GM21526 (cell line): ENCODE results near the gene MTURN.

Experiments used
- ATAC-seq: cut with Tn5 transposase; IDR thresholded peaks from one replicate; pipeline ENCODE4 v1.9.1; 2021; ENCODE audit warnings: moderate library complexity; ENCODE audit not compliant: unreplicated experiment, low FRiP score

The MTURN gene

DNA sequence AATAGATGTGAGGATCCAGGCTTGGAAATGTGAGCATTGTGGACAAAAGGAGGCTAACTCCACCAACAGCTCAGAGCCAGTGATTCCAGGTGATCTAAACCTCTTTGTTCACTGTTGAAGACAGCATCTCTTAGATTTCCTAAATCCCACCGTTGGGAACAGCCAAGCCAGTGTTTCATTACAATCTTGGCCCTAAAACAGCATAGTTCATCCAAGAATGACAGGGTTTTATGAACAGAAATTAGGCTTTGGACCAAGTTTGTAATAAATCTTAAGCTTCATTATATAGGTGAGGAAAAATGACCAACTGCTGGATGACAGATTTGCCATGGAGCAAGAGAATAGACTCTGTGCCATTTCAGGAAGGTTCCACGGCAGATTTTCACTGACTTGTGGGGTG, 65.8 kb downstream of the MTURN start:
- no peak for ATAC-seq

DNA sequence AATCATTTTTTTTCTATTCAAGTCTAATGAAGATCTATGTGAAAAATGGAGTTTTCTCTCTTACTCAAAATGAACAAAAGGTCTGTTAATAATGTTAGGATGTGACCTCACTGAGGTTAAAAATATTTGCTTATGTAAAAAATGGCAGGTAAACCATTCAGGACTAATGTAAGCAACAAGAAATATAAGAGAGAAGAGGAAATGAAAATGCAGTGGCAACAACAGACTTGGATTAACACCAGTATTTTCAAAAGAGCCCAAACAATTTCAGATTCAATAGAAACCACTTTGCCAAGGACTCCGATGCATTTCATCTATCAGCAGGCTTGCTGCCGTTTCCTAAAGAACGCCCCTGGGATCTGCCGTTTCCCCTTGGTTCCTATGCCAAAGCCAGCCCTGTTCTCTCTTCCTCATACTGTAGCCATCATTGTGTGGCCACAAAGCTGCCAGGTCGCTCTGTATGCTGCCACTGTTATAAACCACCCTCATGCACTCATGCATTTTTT, 66.4 kb downstream of the MTURN start:
- peak; percentile 74 for ATAC-seq

DNA sequence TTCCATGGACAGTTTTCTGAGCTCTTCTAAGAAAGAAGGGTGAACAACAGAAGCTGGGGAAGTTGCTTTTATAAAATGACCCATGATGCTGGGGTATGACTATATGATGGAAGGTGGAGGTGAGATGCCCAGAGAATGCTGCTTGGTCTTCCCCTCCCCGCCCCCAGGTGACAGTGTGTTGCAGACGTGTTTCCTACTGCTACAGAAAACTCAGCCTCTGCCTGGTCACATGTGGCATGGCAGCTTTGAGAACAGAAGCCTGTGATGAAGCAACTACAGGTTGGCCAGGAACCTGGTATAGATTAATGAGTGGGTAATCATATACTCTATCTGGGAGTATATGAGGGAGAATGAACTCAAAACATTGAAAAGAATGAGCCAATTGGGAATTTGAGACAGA, 67.1 kb downstream of the MTURN start:
- ATAC-seq = no peak

DNA sequence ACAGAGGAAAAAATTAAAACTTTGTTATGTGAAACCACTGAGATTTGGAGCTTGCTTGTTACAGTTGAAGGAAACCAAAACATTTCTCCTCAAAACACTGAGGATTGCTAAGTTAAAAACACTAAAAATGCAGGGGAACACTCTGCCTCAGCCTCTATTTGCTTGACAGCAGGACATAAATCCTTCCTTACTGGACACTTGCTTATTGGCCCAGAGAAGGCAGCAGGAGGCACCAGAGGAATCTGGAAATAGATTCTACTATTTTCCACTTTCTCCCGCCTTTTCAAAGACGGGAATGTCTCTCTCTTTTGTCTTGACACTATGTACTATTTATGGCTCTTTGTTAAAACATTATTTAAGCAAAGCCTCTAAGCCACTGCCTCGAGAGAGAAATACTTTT, 67.9 kb downstream of the MTURN start:
- ATAC-seq = no peak

DNA sequence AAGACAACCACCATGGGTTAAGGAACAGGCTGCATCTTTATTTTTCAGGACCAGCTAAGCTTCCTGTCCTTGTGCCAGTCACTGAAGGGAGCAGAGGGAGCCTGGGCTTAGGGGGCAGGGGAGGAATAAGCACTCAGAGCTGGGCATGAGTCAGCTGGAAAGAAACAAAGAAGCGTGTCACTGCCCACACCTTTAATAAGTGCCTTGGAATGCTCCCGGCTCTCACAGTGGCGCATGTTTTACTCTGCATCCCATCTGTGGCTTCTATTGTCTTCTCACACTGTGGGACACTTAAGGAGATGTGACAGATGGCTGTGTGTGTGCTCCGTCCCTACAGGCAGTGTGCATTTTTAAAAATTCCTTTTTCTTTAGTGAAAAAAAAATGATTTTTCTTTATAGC, 71.7 kb downstream of the MTURN start:
- ATAC-seq = no peak

DNA sequence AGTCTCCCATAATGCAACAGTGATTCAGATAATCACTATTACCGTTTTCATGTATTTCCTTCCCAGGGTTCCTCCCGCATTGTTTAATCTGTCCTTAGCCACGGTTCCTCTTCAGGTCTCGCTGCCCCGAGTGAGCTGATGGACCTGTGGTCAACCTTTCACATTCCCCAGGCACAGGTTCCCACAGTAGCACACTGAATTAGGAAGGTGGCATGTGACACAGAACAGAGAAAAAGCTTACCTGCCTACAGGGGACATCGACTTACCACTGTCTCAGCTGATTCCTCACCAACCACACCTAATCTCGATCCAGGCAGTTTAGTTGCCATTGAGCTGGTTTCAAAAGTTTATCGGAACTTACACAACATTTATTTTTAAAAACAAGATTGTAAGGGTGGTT, 72.2 kb downstream of the MTURN start:
- no peak for ATAC-seq

DNA sequence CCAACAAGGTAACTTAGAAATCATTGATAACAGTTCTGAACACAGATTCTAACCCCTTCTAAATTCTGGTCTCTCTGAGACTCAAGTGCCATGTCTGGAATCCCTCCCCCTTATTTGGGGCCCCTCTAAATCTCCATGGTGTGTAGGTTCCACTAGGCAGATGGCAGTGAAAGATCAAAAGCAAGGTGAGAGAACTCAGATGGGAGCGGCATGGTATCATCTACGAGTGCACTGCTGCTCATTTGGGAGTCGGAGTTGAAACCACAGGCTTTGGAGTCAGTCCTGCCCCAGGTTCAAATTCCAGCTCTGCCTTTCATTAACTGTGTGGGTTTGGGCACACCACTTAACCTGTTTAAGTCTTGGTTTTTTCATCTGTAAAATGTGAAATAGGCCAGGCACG, 72.6 kb downstream of the MTURN start:
- ATAC-seq = no peak

DNA sequence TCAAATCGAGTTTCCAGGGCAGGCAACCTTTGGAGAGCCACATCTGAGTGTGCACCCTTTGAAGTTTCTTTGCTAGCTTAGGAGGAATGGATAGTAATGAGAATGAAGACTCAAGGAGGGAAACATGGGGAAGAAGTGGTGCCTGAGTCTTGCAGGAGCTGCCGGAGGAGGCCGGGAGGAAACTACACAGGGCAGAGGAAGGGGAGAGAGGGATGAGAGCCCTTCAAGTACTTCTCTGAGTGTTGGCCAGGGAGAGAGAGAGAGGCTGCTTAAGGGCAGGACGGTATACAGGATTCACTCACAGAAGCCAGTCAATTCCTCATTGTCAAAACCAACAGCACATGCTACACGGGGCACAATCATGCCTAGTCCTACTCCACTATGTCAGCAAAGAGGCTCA, 75.2 kb downstream of the MTURN start:
- ATAC-seq = no peak
